K562 (cell line): Measurements from ENCODE around the gene KRTAP19-3. TPM values are rescaled to one million over a fixed set of nuclear protein-coding genes. Genes with fewer than 3 reads are reported as not detected.

Experiments
- BCOR ChIP-seq: fragments of 450-650 bp; IDR thresholded peaks from 2 replicates; pipeline ENCODE4 v1.6.1; 2016
- CBX3 ChIP-seq, 2 experiments: IDR thresholded peaks; 1 replicate in 1 of 2; 2 replicates in 1 of 2; pipeline ENCODE4 v1.6.1; 2012; ENCODE audit warnings: inconsistent platforms in 2 of 2, low read length in 2 of 2, borderline replicate concordance in 1 of 2, control low read depth in 1 of 2
- ZBTB9 ChIP-seq: fragments of 450-650 bp; formaldehyde crosslinking; IDR thresholded peaks from 2 replicates; pipeline ENCODE4 v1.4.0; 2020; ENCODE audit warnings: mild to moderate bottlenecking, moderate library complexity
- polyA plus RNA-seq, 8 experiments: library from polyadenylated mRNA; depleted of rRNA in 4 of 8; stranded (reverse) in 5 of 8; unstranded in 3 of 8; fragments of >200 nt; fragmentation: Nextera tagmentation in 2 of 8; fragmentation: Illumina TruSeq in 1 of 8; extraction: Ambion mirVana in 2 of 8; extraction: Trizol in 1 of 8; gene quantifications; 2 replicates each; pipeline versions ENCODE4 v1.2.1 to v1.2.3, GENCODE V29; 2011 to 2014; ENCODE audit warnings: inconsistent platforms in 1 of 8, missing spikeins in 1 of 8
- total RNA-seq, 7 experiments: library from RNA; depleted of rRNA in 6 of 7; stranded (reverse); fragments of >200 nt in 6 of 7; fragmentation: Illumina TruSeq in 2 of 7; extraction: Trizol in 2 of 7; gene quantifications; 2 replicates each; pipeline versions ENCODE4 v1.2.1 to v1.2.3, GENCODE V29; 2011 to 2021; ENCODE audit warnings: low replicate concordance in 1 of 7
- TF ChIP-seq, protein P1 (sequence below): fragments of 200-600 bp; sonication (generic); IDR thresholded peaks from one replicate; pipeline ENCODE4 v1.6.1; 2012; ENCODE audit warnings: mild to moderate bottlenecking, low read depth, low read length, inconsistent platforms

KRTAP19-3 gene
- total and polyA plus RNA-seq, 9 of the 15 experiments (the other 6 are each of a cell fraction or from before 2014, with no cell fraction given): not detected

GRCh38 chr21:30480145-30480544, 11.7 kb downstream of the KRTAP19-3 start, which contains the start of gene KRTAP19-1 (continued):
- TF ChIP-seq, protein P1, sequence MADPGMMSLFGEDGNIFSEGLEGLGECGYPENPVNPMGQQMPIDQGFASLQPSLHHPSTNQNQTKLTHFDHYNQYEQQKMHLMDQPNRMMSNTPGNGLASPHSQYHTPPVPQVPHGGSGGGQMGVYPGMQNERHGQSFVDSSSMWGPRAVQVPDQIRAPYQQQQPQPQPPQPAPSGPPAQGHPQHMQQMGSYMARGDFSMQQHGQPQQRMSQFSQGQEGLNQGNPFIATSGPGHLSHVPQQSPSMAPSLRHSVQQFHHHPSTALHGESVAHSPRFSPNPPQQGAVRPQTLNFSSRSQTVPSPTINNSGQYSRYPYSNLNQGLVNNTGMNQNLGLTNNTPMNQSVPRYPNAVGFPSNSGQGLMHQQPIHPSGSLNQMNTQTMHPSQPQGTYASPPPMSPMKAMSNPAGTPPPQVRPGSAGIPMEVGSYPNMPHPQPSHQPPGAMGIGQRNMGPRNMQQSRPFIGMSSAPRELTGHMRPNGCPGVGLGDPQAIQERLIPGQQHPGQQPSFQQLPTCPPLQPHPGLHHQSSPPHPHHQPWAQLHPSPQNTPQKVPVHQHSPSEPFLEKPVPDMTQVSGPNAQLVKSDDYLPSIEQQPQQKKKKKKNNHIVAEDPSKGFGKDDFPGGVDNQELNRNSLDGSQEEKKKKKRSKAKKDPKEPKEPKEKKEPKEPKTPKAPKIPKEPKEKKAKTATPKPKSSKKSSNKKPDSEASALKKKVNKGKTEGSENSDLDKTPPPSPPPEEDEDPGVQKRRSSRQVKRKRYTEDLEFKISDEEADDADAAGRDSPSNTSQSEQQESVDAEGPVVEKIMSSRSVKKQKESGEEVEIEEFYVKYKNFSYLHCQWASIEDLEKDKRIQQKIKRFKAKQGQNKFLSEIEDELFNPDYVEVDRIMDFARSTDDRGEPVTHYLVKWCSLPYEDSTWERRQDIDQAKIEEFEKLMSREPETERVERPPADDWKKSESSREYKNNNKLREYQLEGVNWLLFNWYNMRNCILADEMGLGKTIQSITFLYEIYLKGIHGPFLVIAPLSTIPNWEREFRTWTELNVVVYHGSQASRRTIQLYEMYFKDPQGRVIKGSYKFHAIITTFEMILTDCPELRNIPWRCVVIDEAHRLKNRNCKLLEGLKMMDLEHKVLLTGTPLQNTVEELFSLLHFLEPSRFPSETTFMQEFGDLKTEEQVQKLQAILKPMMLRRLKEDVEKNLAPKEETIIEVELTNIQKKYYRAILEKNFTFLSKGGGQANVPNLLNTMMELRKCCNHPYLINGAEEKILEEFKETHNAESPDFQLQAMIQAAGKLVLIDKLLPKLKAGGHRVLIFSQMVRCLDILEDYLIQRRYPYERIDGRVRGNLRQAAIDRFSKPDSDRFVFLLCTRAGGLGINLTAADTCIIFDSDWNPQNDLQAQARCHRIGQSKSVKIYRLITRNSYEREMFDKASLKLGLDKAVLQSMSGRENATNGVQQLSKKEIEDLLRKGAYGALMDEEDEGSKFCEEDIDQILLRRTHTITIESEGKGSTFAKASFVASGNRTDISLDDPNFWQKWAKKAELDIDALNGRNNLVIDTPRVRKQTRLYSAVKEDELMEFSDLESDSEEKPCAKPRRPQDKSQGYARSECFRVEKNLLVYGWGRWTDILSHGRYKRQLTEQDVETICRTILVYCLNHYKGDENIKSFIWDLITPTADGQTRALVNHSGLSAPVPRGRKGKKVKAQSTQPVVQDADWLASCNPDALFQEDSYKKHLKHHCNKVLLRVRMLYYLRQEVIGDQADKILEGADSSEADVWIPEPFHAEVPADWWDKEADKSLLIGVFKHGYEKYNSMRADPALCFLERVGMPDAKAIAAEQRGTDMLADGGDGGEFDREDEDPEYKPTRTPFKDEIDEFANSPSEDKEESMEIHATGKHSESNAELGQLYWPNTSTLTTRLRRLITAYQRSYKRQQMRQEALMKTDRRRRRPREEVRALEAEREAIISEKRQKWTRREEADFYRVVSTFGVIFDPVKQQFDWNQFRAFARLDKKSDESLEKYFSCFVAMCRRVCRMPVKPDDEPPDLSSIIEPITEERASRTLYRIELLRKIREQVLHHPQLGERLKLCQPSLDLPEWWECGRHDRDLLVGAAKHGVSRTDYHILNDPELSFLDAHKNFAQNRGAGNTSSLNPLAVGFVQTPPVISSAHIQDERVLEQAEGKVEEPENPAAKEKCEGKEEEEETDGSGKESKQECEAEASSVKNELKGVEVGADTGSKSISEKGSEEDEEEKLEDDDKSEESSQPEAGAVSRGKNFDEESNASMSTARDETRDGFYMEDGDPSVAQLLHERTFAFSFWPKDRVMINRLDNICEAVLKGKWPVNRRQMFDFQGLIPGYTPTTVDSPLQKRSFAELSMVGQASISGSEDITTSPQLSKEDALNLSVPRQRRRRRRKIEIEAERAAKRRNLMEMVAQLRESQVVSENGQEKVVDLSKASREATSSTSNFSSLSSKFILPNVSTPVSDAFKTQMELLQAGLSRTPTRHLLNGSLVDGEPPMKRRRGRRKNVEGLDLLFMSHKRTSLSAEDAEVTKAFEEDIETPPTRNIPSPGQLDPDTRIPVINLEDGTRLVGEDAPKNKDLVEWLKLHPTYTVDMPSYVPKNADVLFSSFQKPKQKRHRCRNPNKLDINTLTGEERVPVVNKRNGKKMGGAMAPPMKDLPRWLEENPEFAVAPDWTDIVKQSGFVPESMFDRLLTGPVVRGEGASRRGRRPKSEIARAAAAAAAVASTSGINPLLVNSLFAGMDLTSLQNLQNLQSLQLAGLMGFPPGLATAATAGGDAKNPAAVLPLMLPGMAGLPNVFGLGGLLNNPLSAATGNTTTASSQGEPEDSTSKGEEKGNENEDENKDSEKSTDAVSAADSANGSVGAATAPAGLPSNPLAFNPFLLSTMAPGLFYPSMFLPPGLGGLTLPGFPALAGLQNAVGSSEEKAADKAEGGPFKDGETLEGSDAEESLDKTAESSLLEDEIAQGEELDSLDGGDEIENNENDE: no peak
- TF ChIP-seq ZBTB9 (no peak), CBX3 (IDR thresholded peaks at IDR 0.05; ENCODE audit: borderline replicate concordance in 1 of 2, low read length in 2 of 2) (no peak), BCOR (no peak)
